Endothelial cell of umbilical vein (primary cell): ENCODE results near the gene NRG3. TPM values are rescaled to one million over a fixed set of nuclear protein-coding genes. Genes with fewer than 3 reads are reported as not detected.

Experiments
- BruUV-seq: library from RNA; stranded (reverse); fragments of 400-500 nt; replicated peaks from 2 replicates; lab custom pipeline; 2021; lab: Mats Ljungman, UMichigan
- CTCF ChIA-PET: fragments of 300-600, 350-600 bp; sonication (Branson Sonifier 250); formaldehyde crosslinking; loops from one replicate; lab custom pipeline; 2021; ENCODE audit warnings: antibody characterized with exemption, inconsistent platforms; lab: Charles Lee
- POLR2A ChIA-PET: fragments of 300-600, 350-600 bp; sonication (Branson Sonifier 250); formaldehyde crosslinking; loops from one replicate; lab custom pipeline; 2021; ENCODE audit warnings: antibody characterized with exemption, inconsistent platforms; lab: Charles Lee
- DNase-seq: peaks from one replicate; pipeline ENCODE4 v3.0.0-alpha.2; 2011; ENCODE audit warnings: low read depth, low spot score
- FAIRE-seq: peaks from 2 replicates; lab custom pipeline; 2011; peaks lifted over from hg19 to GRCh38; lab: Jason Lieb, UNC
- H2AFZ ChIP-seq: 2 replicates; pipeline ENCODE4 v1.6.0; 2012; ENCODE audit warnings: low read depth, low read length, control low read depth, inconsistent platforms
- H3K27ac ChIP-seq: 2 replicates; pipeline ENCODE4 v1.5.1; 2011; ENCODE audit warnings: low read depth, mild to moderate bottlenecking, control low read depth, low read length, moderate library complexity; ENCODE audit not compliant: insufficient read depth
- H3K27me3 ChIP-seq, 2 experiments: 2 replicates each; pipeline versions ENCODE4 v1.6.0 to v1.6.1; 2011; ENCODE audit warnings: low read length in 2 of 2, mixed read lengths in 1 of 2; ENCODE audit not compliant: control insufficient read depth in 2 of 2, insufficient read depth in 2 of 2
- H3K36me3 ChIP-seq, 2 experiments: 2 replicates in 1 of 2; 3 replicates in 1 of 2; pipeline ENCODE4 v1.5.1; 2011; ENCODE audit warnings: low read length in 2 of 2, mild to moderate bottlenecking in 1 of 2, moderate library complexity in 1 of 2; ENCODE audit not compliant: control insufficient read depth in 2 of 2, insufficient read depth in 2 of 2; ENCODE audit errors: extremely low read depth in 1 of 2
- H3K4me1 ChIP-seq: 3 replicates; pipeline ENCODE4 v1.5.1; 2011; ENCODE audit warnings: mild to moderate bottlenecking, low read length; ENCODE audit not compliant: control insufficient read depth, insufficient read depth; ENCODE audit errors: extremely low read depth
- H3K4me2 ChIP-seq: 2 replicates; pipeline ENCODE4 v1.6.1; 2011; ENCODE audit warnings: low read length, control low read depth, mixed read lengths; ENCODE audit not compliant: insufficient read depth
- H3K4me3 ChIP-seq, 3 experiments: fragments of 200-600 bp in 1 of 3; sonication (generic), shearing (Covaris generic) in 1 of 3; replicated peaks in 1 of 3; 2 replicates each; pipeline ENCODE4 v1.5.1; 2011 to 2016; ENCODE audit warnings: control low read depth in 3 of 3, low read length in 3 of 3, mild to moderate bottlenecking in 2 of 3, inconsistent platforms in 1 of 3, low read depth in 1 of 3, moderate library complexity in 1 of 3; ENCODE audit not compliant: insufficient read depth in 1 of 3
- H3K79me2 ChIP-seq: 2 replicates; pipeline ENCODE4 v1.6.0; 2012; ENCODE audit warnings: low read length, inconsistent platforms; ENCODE audit not compliant: control insufficient read depth, insufficient read depth
- H3K9ac ChIP-seq: replicated peaks from 2 replicates; pipeline ENCODE3; 2011; ENCODE audit warnings: low read length, control low read depth; ENCODE audit not compliant: insufficient read depth; ENCODE audit errors: extremely low read depth
- H3K9me1 ChIP-seq: replicated peaks from 3 replicates; pipeline ENCODE4 v1.6.0; 2011; ENCODE audit warnings: mild to moderate bottlenecking, low read length; ENCODE audit not compliant: control insufficient read depth, insufficient read depth; ENCODE audit errors: extremely low read depth
- H3K9me3 ChIP-seq: replicated peaks from 2 replicates; pipeline ENCODE4 v1.5.1; 2012; ENCODE audit warnings: low read length, inconsistent platforms; ENCODE audit not compliant: control insufficient read depth, insufficient read depth
- H4K20me1 ChIP-seq: replicated peaks from 2 replicates; pipeline ENCODE3; 2011; ENCODE audit warnings: mild to moderate bottlenecking, low read length; ENCODE audit not compliant: control insufficient read depth, insufficient read depth; ENCODE audit errors: extremely low read depth
- EZH2 ChIP-seq: IDR thresholded peaks from 2 replicates; pipeline ENCODE4 v1.6.1; 2012; ENCODE audit warnings: borderline replicate concordance, low read depth, mild to moderate bottlenecking, moderate library complexity, low read length, inconsistent platforms; ENCODE audit not compliant: severe bottlenecking
- FOS ChIP-seq: IDR thresholded peaks from 2 replicates; pipeline ENCODE4 v1.6.1; 2011; ENCODE audit warnings: mild to moderate bottlenecking, low read length, moderate library complexity, borderline replicate concordance; ENCODE audit not compliant: insufficient read depth
- GATA2 ChIP-seq: IDR thresholded peaks from 2 replicates; pipeline ENCODE4 v1.7.0; 2011; ENCODE audit warnings: low read depth, mild to moderate bottlenecking, moderate library complexity, mixed read lengths, low read length; ENCODE audit not compliant: insufficient read length, insufficient read depth
- JUN ChIP-seq: IDR thresholded peaks from 2 replicates; pipeline ENCODE4 v1.6.1; 2011; ENCODE audit warnings: borderline replicate concordance, low read depth; ENCODE audit not compliant: insufficient read length, insufficient read depth
- MYC ChIP-seq: IDR thresholded peaks from one replicate; pipeline ENCODE4 v1.6.1; 2011; ENCODE audit warnings: mild to moderate bottlenecking, low read depth, low read length
- POLR2A ChIP-seq: IDR thresholded peaks from 2 replicates; pipeline ENCODE4 v1.6.1; 2012; ENCODE audit warnings: low read depth, mild to moderate bottlenecking, control low read depth, low read length
- POLR2AphosphoS5 ChIP-seq: IDR thresholded peaks from 2 replicates; pipeline ENCODE4 v1.6.1; 2012; ENCODE audit warnings: low read depth, mild to moderate bottlenecking, control low read depth, low read length, moderate library complexity; ENCODE audit not compliant: insufficient read depth
- dilution Hi-C: fragments of 300-500 bp; cut with MboI; formaldehyde crosslinking; loops from one replicate; pipeline ENCODE4 v1.15.0; 2019; ENCODE audit warnings: low sequenced_read_pairs; ENCODE audit not compliant: extremely low pct_ligation_motif_present
- intact Hi-C: fragments of 100-400 bp; cut with micrococcal nuclease; formaldehyde crosslinking; loops from one replicate; pipeline ENCODE4 v1.10.0; 2022
- polyA plus RNA-seq, 4 experiments: library from polyadenylated mRNA; depleted of rRNA in 3 of 4; stranded (reverse) in 3 of 4; unstranded in 1 of 4; fragments of >200 nt; gene quantifications; 2 replicates each; pipeline versions ENCODE4 v1.2.1 to v1.2.3, GENCODE V29; 2011 to 2012; ENCODE audit warnings: missing spikeins in 1 of 4
- total RNA-seq: library from RNA; stranded (reverse); gene quantifications from 2 replicates; pipeline ENCODE4 v1.2.3, GENCODE V29; 2021
- TF ChIP-seq, protein P1 (sequence below), 2 donors: IDR thresholded peaks; 1 replicate in 1 of 2; 2 replicates in 1 of 2; pipeline ENCODE4 v1.5.1; 2011; ENCODE audit warnings: low read length in 2 of 2, mild to moderate bottlenecking in 2 of 2, moderate library complexity in 2 of 2, control low read depth in 1 of 2, inconsistent platforms in 1 of 2, low read depth in 1 of 2; ENCODE audit not compliant: insufficient read depth in 1 of 2; ENCODE audit errors: extremely low read depth in 1 of 2
- TF ChIP-seq, protein P2 (sequence below): IDR thresholded peaks from 2 replicates; pipeline ENCODE4 v1.6.1; 2011; ENCODE audit not compliant: insufficient read depth, insufficient read length

The NRG3 gene
- total and polyA plus RNA-seq, 2 donors (not counting 3 experiments of a cell fraction or from before 2014, with no cell fraction given) = 1.9 to 3.9 TPM

GRCh38 chr10:82856957-82857613, 982.1 kb downstream of the NRG3 start:
- H3K27ac ChIP-seq = no peak overlapping the region
- intact Hi-C loops (no loop called here), dilution Hi-C loops (no loop called here)
- no peaks in the 10 kb centered on the region for H3K79me2 ChIP-seq
- no peaks in the 10 kb centered on the region for H3K4me1 ChIP-seq
- BruUV-seq = no TSS peak
- H3K36me3 ChIP-seq = no peaks in the 10 kb centered on the region
- H3K9me1 ChIP-seq = no peaks in the 10 kb centered on the region
- CTCF ChIA-PET = no interaction called here
- FAIRE-seq = no peak
- H3K9ac ChIP-seq = no peak overlapping the region
- POLR2A ChIA-PET = no interaction called here
- H3K9me3 ChIP-seq = no peaks in the 10 kb centered on the region
- H3K4me3 ChIP-seq = no peak overlapping the region
- no peaks in the 10 kb centered on the region for H4K20me1 ChIP-seq
- no peak for DNase-seq
- no peak overlapping the region for H3K4me2 ChIP-seq
- no peaks in the 10 kb centered on the region for H3K27me3 ChIP-seq
- no peak overlapping the region for H2AFZ ChIP-seq
- TF ChIP-seq, protein P1, sequence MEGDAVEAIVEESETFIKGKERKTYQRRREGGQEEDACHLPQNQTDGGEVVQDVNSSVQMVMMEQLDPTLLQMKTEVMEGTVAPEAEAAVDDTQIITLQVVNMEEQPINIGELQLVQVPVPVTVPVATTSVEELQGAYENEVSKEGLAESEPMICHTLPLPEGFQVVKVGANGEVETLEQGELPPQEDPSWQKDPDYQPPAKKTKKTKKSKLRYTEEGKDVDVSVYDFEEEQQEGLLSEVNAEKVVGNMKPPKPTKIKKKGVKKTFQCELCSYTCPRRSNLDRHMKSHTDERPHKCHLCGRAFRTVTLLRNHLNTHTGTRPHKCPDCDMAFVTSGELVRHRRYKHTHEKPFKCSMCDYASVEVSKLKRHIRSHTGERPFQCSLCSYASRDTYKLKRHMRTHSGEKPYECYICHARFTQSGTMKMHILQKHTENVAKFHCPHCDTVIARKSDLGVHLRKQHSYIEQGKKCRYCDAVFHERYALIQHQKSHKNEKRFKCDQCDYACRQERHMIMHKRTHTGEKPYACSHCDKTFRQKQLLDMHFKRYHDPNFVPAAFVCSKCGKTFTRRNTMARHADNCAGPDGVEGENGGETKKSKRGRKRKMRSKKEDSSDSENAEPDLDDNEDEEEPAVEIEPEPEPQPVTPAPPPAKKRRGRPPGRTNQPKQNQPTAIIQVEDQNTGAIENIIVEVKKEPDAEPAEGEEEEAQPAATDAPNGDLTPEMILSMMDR (IDR thresholded peaks at IDR 0.05; ENCODE audit: extremely low read depth in 1 of 2, insufficient read depth in 1 of 2, low read depth in 1 of 2, low read length in 2 of 2) = no peak
- TF ChIP-seq POLR2A = no peak
- TF ChIP-seq MYC = no peak
- TF ChIP-seq JUN = no peak
- TF ChIP-seq POLR2AphosphoS5 = no peak
- no peak for TF ChIP-seq EZH2
- no peak for TF ChIP-seq FOS
- TF ChIP-seq, protein P2, sequence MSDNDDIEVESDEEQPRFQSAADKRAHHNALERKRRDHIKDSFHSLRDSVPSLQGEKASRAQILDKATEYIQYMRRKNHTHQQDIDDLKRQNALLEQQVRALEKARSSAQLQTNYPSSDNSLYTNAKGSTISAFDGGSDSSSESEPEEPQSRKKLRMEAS = no peak
- no peak for TF ChIP-seq GATA2
